ENCODE measurements around the gene LRRC3.

LRRC3 gene

GRCh38 chr21:44420416-44421205, 34.7 kb upstream of the LRRC3 start:
- no peak for ATAC-seq (ENCODE audit: low read depth)
- Histone ChIP-seq H3K27ac (ENCODE audit: poor library complexity, severe bottlenecking) (no peak overlapping the region), H3K27me3 (ENCODE audit: insufficient read depth, poor library complexity, severe bottlenecking) (peaks cover 8% of the 10 kb centered on the region), H3K4me1 (ENCODE audit: insufficient read depth, poor library complexity, severe bottlenecking) (no peaks in the 10 kb centered on the region), H3K9me3 (ENCODE audit: severe bottlenecking) (no peaks in the 10 kb centered on the region), H3K36me3 (ENCODE audit: low read depth) (no peaks in the 10 kb centered on the region), H3K4me3 (ENCODE audit: severe bottlenecking) (no peak overlapping the region)
- peak; percentile 27 for DNase-seq (ENCODE audit: low spot score)
- TF ChIP-seq CTCF (IDR thresholded peaks at IDR 0.05; ENCODE audit: poor library complexity, severe bottlenecking): no peak

GRCh38 chr21:44421901-44422840, 33.1 kb upstream of the LRRC3 start:
- TF ChIP-seq CTCF (IDR thresholded peaks at IDR 0.05; ENCODE audit: poor library complexity, severe bottlenecking): no peak
- no peaks in the 10 kb centered on the region for H3K27me3 ChIP-seq (ENCODE audit: insufficient read depth, poor library complexity, severe bottlenecking)
- ATAC-seq (ENCODE audit: low read depth) (no peak), DNase-seq (ENCODE audit: low spot score) (peak; percentile 28)
- no peaks in the 10 kb centered on the region for H3K4me1 ChIP-seq (ENCODE audit: insufficient read depth, poor library complexity, severe bottlenecking)
- H3K4me3 ChIP-seq (ENCODE audit: severe bottlenecking): no peak overlapping the region
- no peaks in the 10 kb centered on the region for H3K36me3 ChIP-seq (ENCODE audit: low read depth)
- no peaks in the 10 kb centered on the region for H3K9me3 ChIP-seq (ENCODE audit: severe bottlenecking)
- H3K27ac ChIP-seq (ENCODE audit: poor library complexity, severe bottlenecking): no peak overlapping the region

- H3K27me3 ChIP-seq (ENCODE audit: insufficient read depth, poor library complexity, severe bottlenecking): no peaks in the 10 kb centered on the region
- ATAC-seq (ENCODE audit: low read depth): no peak
- H3K4me1 ChIP-seq (ENCODE audit: insufficient read depth, poor library complexity, severe bottlenecking): no peaks in the 10 kb centered on the region
- no peaks in the 10 kb centered on the region for H3K9me3 ChIP-seq (ENCODE audit: severe bottlenecking)
- H3K27ac ChIP-seq (ENCODE audit: poor library complexity, severe bottlenecking): no peak overlapping the region
- no peaks in the 10 kb centered on the region for H3K36me3 ChIP-seq (ENCODE audit: low read depth)
- TF ChIP-seq CTCF (IDR thresholded peaks at IDR 0.05; ENCODE audit: poor library complexity, severe bottlenecking): no peak
- H3K4me3 ChIP-seq (ENCODE audit: severe bottlenecking): no peak overlapping the region
- DNase-seq (ENCODE audit: low spot score): peak; percentile 38
Observed at GRCh38 chr21:44423312-44423821, 31.9 kb upstream of the LRRC3 start.

- peak; percentile 60 for DNase-seq (ENCODE audit: low spot score)
- H3K27ac ChIP-seq (ENCODE audit: poor library complexity, severe bottlenecking): no peak overlapping the region
Observed at GRCh38 chr21:44423941-44424607, 31.2 kb upstream of the LRRC3 start.

More at GRCh38 chr21:44423941-44424607, 31.2 kb upstream of the LRRC3 start:
- TF ChIP-seq CTCF (IDR thresholded peaks at IDR 0.05; ENCODE audit: poor library complexity, severe bottlenecking): no peak
- H3K36me3 ChIP-seq (ENCODE audit: low read depth): no peaks in the 10 kb centered on the region
- no peaks in the 10 kb centered on the region for H3K4me1 ChIP-seq (ENCODE audit: insufficient read depth, poor library complexity, severe bottlenecking)
- H3K9me3 ChIP-seq (ENCODE audit: severe bottlenecking): no peaks in the 10 kb centered on the region
- H3K27me3 ChIP-seq (ENCODE audit: insufficient read depth, poor library complexity, severe bottlenecking): no peaks in the 10 kb centered on the region
- ATAC-seq (ENCODE audit: low read depth): no peak; the same call in 2 of the 3 replicates
- no peak overlapping the region for H3K4me3 ChIP-seq (ENCODE audit: severe bottlenecking)
